Heart right ventricle (tissue), 16 donors: ENCODE measurements around the gene GRM3. TPM values are rescaled to one million over a fixed set of nuclear protein-coding genes. Genes with fewer than 3 reads are reported as not detected.

Source experiments
- ATAC-seq, 8 donors: fragments of 200-7000 bp; cut with Tn5 transposase; one replicate each; pipeline ENCODE4 v1.9.1; 2020; ENCODE audit warnings: mild to moderate bottlenecking in 8 of 8, moderate library complexity in 8 of 8, moderate number of reproducible peaks in 1 of 8
- DNase-seq, 2 donors: peaks; one replicate each; pipeline ENCODE4 v3.0.0-alpha.2; 2020
- H3K27ac ChIP-seq, 10 donors: fragments of 200-600 bp; sonication (generic) in 2 of 10; one replicate each; pipeline versions ENCODE4 v1.5.0 to v1.8.0; 2020 to 2022; ENCODE audit warnings: mild to moderate bottlenecking in 3 of 10
- H3K27me3 ChIP-seq, 7 donors: fragments of 200-600 bp; one replicate each; pipeline ENCODE4 v1.8.0; 2021 to 2022; ENCODE audit warnings: mild to moderate bottlenecking in 2 of 7
- H3K36me3 ChIP-seq, 9 donors: fragments of 200-600 bp; sonication (generic) in 1 of 9; one replicate each; pipeline versions ENCODE4 v1.5.0 to v1.8.0; 2020 to 2022; ENCODE audit warnings: mild to moderate bottlenecking in 2 of 9
- H3K4me1 ChIP-seq, 9 donors: fragments of 200-600 bp; sonication (generic) in 1 of 9; one replicate each; pipeline versions ENCODE4 v1.5.0 to v1.8.0; 2020 to 2022; ENCODE audit warnings: mild to moderate bottlenecking in 4 of 9
- H3K4me3 ChIP-seq, 10 donors: fragments of 200-600 bp; sonication (generic) in 2 of 10; one replicate each; pipeline versions ENCODE4 v1.5.0 to v1.8.0; 2020 to 2022; ENCODE audit warnings: mild to moderate bottlenecking in 7 of 10, moderate library complexity in 2 of 10
- H3K9me3 ChIP-seq, 11 donors: fragments of 200-600 bp in 10 of 11; sonication (generic) in 2 of 11; one replicate each; pipeline versions ENCODE4 v1.5.0 to v1.8.0; 2013 to 2022; ENCODE audit warnings: mild to moderate bottlenecking in 2 of 11, control low read depth in 1 of 11, moderate library complexity in 1 of 11
- WGBS, 2 donors: extraction: QIAGEN DNeasy Blood & Tissue Kit; methylation state at CpG; one replicate each; pipeline ENCODE4 v1.1.7; 2013; ENCODE audit warnings: inconsistent platforms in 1 of 2; 5-methylcytosine and 5-hydroxymethylcytosine counted together
- intact Hi-C, 10 donors: fragments of 100-400 bp; cut with DNase I; formaldehyde crosslinking; loops; one replicate each; pipeline versions ENCODE4 v1.11.1 to v1.14.2; 2022
- polyA plus RNA-seq, 2 donors: library from polyadenylated mRNA; stranded (reverse); fragments of 200-250 nt; gene quantifications; one replicate each; pipeline ENCODE4 v1.2.3, GENCODE V29; 2013
- total RNA-seq, 10 donors: library from RNA; stranded (reverse); fragmentation: NEBNext Ultra II Directional in 3 of 10; extraction: Animal tissue kit (Norgen Biotek cat#: 25700) in 3 of 10; gene quantifications; one replicate each; pipeline versions ENCODE4 v1.2.1 to v1.2.4, GENCODE V29; 2021 to 2023
- TF ChIP-seq, protein P1 (sequence below), 9 donors: fragments of 200-600 bp; sonication (generic) in 2 of 9; IDR thresholded peaks; one replicate each; pipeline versions ENCODE4 v1.5.0 to v1.8.0; 2021 to 2022; ENCODE audit warnings: antibody characterized with exemption in 9 of 9, mild to moderate bottlenecking in 5 of 9, moderate library complexity in 1 of 9
- donor health status: Arrhythmogenic right ventricular cardiomyopathy.
- donor health status: ischemic (EF 13 %, LVEDD 7.1; RV severe dilation, severe dysfunction).
- donor health status: healthy with polysubstance abuse.
- donor health status: DM: no; HTN: yes; CAD: no.
- donor health status: DM: no; HTN: no; CAD: no.
- donor health status: ischemic (EF 25% LVEDD 6.9; RV normal size, moderate dysfunction).
- donor health status: ischemic (EF 25% LVEDD 5.7; RV mildly dilated, moderate dysfunction).
- donor health status: healthy.
- donor health status: DM: yes; HTN: yes; CAD: no.
- donor health status: Ischemic cardiomyopathy.
- donor health status: ischemic (EF 35%, LVEDD 5.7; RV mildly dilated, moderate dysfunction).
- donor health status: nonischemic (EF 11% LVEDD 7.7; RV severe dilation, severe dysfunction).
- donor health status: DM: yes; HTN: yes; CAD: no.
- donor health status: PGD.
- donor health status: ischemic (EF 29% LVEDD 5.4; RV normal size, mild dysfunction).
- donor health status: nonischemic (EF 23%, LVEDD 6.1; RV moderate dilation, normal function).

Gene GRM3
- total and polyA plus RNA-seq, 12 donors: 0.01 to 0.24 (median 0.15) TPM; not detected in 9

GRCh38 chr7:86708031-86708680, 64.4 kb downstream of the GRM3 start:
- 43 to 48% methylated on average over 6 of the region's 6 CpGs for WGBS, 2 donors
- Histone ChIP-seq H3K4me3 (no peak overlapping the region), H3K27me3 (no peaks in the 10 kb centered on the region), H3K36me3 (no peaks in the 10 kb centered on the region), H3K4me1 (no peaks in the 10 kb centered on the region), H3K27ac (no peak overlapping the region), H3K9me3 (no peaks in the 10 kb centered on the region)
- no peak for ATAC-seq
- intact Hi-C loops: no loop called here
- no peak for DNase-seq
- TF ChIP-seq, protein P1, sequence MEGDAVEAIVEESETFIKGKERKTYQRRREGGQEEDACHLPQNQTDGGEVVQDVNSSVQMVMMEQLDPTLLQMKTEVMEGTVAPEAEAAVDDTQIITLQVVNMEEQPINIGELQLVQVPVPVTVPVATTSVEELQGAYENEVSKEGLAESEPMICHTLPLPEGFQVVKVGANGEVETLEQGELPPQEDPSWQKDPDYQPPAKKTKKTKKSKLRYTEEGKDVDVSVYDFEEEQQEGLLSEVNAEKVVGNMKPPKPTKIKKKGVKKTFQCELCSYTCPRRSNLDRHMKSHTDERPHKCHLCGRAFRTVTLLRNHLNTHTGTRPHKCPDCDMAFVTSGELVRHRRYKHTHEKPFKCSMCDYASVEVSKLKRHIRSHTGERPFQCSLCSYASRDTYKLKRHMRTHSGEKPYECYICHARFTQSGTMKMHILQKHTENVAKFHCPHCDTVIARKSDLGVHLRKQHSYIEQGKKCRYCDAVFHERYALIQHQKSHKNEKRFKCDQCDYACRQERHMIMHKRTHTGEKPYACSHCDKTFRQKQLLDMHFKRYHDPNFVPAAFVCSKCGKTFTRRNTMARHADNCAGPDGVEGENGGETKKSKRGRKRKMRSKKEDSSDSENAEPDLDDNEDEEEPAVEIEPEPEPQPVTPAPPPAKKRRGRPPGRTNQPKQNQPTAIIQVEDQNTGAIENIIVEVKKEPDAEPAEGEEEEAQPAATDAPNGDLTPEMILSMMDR (IDR thresholded peaks at IDR 0.05): no peak

GRCh38 chr7:86720306-86720705, 76.6 kb downstream of the GRM3 start:
- Histone ChIP-seq H3K27ac (no peak overlapping the region), H3K9me3 (peaks cover 0 to 9% (median 0%) of the 10 kb centered on the region in 11 donors), H3K4me3 (no peak overlapping the region), H3K27me3 (no peaks in the 10 kb centered on the region), H3K4me1 (no peaks in the 10 kb centered on the region), H3K36me3 (no peaks in the 10 kb centered on the region)
- TF ChIP-seq, protein P1 (IDR thresholded peaks at IDR 0.05): no peak
- intact Hi-C loops: no loop called here
- ATAC-seq (no peak), DNase-seq (no peak)
- WGBS, 2 donors: 44 to 45% methylated on average over 1 of the region's 1 CpG

DNA sequence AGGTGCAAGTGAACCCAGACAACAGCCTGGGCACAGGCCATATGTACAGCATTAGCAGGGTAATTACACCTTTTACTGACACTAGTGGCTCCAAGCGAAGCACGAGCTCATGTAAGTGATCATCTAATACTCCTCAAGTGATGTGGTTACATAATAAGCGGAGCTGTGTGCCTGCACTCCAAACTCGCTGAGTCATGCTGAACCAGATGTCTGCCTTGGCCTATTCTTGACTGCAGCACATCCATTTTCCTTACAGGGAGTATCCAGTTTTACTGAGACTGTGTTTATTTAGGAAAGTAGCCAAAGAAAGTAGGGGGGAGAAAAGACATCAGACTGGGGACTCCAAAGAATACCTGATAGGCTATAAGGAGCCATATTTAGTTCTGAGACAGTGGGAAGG, 90.1 kb downstream of the GRM3 start:
- no peaks in the 10 kb centered on the region for H3K27me3 ChIP-seq
- ATAC-seq (no peak), DNase-seq (no peak)
- H3K4me3 ChIP-seq: no peak overlapping the region
- H3K9me3 ChIP-seq: peaks cover 0 to 9% (median 0%) of the 10 kb centered on the region in 11 donors
- WGBS, 2 donors: 88 to 89% methylated on average over 4 of the region's 4 CpGs
- no peaks in the 10 kb centered on the region for H3K4me1 ChIP-seq
- TF ChIP-seq, protein P1 (IDR thresholded peaks at IDR 0.05): no peak
- no peak overlapping the region for H3K27ac ChIP-seq
- intact Hi-C loops: no loop called here
- H3K36me3 ChIP-seq: no peaks in the 10 kb centered on the region

GRCh38 chr7:86745013-86745745, 101.5 kb downstream of the GRM3 start:
- intact Hi-C loops: no loop called here
- peak; percentile 10 to 16 for DNase-seq

More at GRCh38 chr7:86745013-86745745, 101.5 kb downstream of the GRM3 start:
- H3K27me3 ChIP-seq: no peaks in the 10 kb centered on the region
- H3K36me3 ChIP-seq: no peaks in the 10 kb centered on the region
- H3K9me3 ChIP-seq: no peaks in the 10 kb centered on the region
- no peak overlapping the region for H3K4me3 ChIP-seq
- H3K27ac ChIP-seq: no peak overlapping the region
- 35 to 43% methylated on average over 3 of the region's 3 CpGs for WGBS, 2 donors
- H3K4me1 ChIP-seq: no peaks in the 10 kb centered on the region
- peak; percentile 20 to 74 (median 60) for ATAC-seq
- TF ChIP-seq, protein P1 (IDR thresholded peaks at IDR 0.05): no peak
